Measurements from ENCODE around the gene ALAD. TPM values are rescaled to one million over a fixed set of nuclear protein-coding genes. Genes with fewer than 3 reads are reported as not detected.

Gene ALAD
- total and polyA plus RNA-seq, 2 of the 13 experiments (the other 11 are each of a cell fraction or from before 2014, with no cell fraction given), result 21.8 to 30.1 TPM

DNA sequence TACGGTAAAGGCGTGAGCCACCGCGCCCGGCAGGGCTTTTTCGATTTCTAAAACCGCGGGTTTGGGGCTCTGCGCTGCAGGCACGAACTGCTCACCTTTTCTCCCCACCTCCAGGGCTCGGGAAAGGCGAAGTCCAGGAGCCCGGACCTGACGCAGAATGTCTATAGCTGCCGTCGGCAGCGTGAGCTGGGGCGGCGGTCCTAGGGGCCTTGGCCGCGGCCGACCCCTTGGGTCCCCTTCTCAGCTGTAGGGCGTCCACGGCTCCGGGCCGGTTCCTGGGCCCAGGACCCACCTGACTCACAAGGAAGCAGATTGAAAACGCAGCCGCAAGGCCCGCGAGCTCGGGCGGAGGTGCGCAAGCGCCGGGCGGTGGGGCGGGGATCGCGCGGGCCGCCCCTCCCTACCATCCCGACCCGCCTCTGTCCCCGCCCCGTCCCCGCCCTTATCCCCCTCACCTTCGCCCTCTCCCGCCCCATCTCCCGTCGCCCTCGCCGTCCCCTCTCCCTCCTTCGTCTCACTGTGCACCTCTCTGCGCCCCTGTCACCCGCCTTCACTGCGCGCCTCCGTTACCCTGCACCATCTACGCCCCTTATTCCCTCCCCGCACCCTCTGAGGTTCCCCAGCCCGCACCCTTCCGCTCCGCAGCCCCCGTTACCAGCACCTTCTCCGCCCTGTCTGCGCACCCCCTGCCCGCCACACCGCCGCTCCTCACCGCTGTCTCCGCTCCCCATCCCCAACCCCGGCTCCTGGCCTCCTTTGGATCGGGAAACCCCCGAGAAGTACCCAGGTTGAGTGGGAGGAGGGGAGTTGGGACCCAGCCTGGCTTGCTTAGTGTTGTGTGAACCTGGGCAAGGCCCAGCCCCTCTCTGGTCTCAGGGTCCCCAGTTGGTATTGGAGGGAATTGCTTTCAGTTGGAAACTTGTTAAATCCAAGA lies 24.2 kb downstream of the ALAD start, which contains the start of gene HDHD3 (continued):
- TF ChIP-seq ZNF318 (CRISPR knock-in tag; IDR thresholded peaks at IDR 0.05) (no peak), IRF2 (CRISPR knock-in tag; IDR thresholded peaks at IDR 0.05) (no peak; the same call in 1 of the 2 replicates), ZSCAN9 (CRISPR knock-in tag; IDR thresholded peaks at IDR 0.05; ENCODE audit: borderline replicate concordance) (peak; percentile 51; the same call in 1 of the 2 replicates), CTCF (CRISPR knock-in tag; IDR thresholded peaks at IDR 0.05) (no peak), TFAP4 (IDR thresholded peaks at IDR 0.05; ENCODE audit: borderline replicate concordance, low read depth) (peak; percentile 66; the same call in 1 of the 2 replicates), ARID2 (CRISPR knock-in tag; IDR thresholded peaks at IDR 0.05; ENCODE audit: borderline replicate concordance) (peak; percentile 49; the same call in 1 of the 2 replicates), ZNF260 (CRISPR knock-in tag; IDR thresholded peaks at IDR 0.05; ENCODE audit: borderline replicate concordance, low read depth) (no peak), ZBTB44 (CRISPR knock-in tag; IDR thresholded peaks at IDR 0.05) (peak; percentile 24; the same call in 1 of the 2 replicates), ZNF235 (CRISPR knock-in tag; IDR thresholded peaks at IDR 0.05; ENCODE audit: borderline replicate concordance) (peak; percentile 80; the same call in 1 of the 2 replicates)
- TF ChIP-seq, protein P1, sequence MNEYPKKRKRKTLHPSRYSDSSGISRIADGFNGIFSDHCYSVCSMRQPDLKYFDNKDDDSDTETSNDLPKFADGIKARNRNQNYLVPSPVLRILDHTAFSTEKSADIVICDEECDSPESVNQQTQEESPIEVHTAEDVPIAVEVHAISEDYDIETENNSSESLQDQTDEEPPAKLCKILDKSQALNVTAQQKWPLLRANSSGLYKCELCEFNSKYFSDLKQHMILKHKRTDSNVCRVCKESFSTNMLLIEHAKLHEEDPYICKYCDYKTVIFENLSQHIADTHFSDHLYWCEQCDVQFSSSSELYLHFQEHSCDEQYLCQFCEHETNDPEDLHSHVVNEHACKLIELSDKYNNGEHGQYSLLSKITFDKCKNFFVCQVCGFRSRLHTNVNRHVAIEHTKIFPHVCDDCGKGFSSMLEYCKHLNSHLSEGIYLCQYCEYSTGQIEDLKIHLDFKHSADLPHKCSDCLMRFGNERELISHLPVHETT (CRISPR knock-in tag; conservative IDR thresholded peaks at IDR 0.05), result peak; percentile 66

Data from HepG2 (cell line).